ENCODE measurements around the gene GGA1. TPM values are rescaled to one million over a fixed set of nuclear protein-coding genes. Genes with fewer than 3 reads are reported as not detected.
A peak's percentile ranks its signal among the peaks of the same experiment; 100 is the strongest.

The GGA1 gene
- total and polyA plus RNA-seq, 10 donors: 43.4 to 134 (median 83.4) TPM

DNA sequence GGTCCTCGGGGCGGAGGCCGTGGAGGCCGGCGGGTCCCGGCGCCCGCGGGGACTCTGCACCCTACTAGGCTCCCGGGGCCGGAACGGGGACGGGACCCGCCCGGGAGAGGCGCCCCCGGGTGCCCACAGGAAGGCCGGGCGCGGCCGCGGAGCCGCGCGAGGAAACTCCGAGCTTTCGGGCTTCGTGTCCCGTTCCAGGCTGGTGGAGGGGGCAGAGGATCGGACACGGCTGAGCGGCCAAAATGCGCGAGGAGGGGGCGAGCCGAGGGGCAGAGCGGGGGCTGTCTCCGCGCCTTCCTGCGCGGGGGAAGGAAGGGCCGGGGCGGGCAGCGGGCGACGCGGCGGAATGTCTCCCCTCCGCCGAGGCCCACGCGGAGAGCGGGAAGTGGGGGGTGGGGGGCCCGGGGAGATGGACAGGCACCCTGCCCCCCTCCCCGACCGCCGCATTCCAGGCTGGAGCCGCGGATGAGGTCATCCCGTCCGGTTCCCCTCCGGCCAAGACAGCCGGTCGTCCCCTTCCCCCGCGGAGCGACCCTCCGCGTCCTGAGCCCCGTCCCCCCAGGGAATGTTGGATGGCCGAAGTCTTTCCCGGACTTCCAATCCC, 47.9 kb upstream of the GGA1 start:
- WGBS, 5 donors: 1 to 4% (median 1%) methylated on average over 19 to 72 of the region's 72 CpGs
- H3K36me3 ChIP-seq: no peaks in the 10 kb centered on the region
- no peak for DNase-seq
- H3K4me3 ChIP-seq: peak overlapping the region; percentile 34 to 68 (median 44)
- TF ChIP-seq POLR2A (IDR thresholded peaks at IDR 0.05) (no peak), POLR2AphosphoS5 (IDR thresholded peaks at IDR 0.05) (peak in 1 of 3 donors; percentile 63)
- TF ChIP-seq, protein P1, sequence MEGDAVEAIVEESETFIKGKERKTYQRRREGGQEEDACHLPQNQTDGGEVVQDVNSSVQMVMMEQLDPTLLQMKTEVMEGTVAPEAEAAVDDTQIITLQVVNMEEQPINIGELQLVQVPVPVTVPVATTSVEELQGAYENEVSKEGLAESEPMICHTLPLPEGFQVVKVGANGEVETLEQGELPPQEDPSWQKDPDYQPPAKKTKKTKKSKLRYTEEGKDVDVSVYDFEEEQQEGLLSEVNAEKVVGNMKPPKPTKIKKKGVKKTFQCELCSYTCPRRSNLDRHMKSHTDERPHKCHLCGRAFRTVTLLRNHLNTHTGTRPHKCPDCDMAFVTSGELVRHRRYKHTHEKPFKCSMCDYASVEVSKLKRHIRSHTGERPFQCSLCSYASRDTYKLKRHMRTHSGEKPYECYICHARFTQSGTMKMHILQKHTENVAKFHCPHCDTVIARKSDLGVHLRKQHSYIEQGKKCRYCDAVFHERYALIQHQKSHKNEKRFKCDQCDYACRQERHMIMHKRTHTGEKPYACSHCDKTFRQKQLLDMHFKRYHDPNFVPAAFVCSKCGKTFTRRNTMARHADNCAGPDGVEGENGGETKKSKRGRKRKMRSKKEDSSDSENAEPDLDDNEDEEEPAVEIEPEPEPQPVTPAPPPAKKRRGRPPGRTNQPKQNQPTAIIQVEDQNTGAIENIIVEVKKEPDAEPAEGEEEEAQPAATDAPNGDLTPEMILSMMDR (IDR thresholded peaks at IDR 0.05 in 8 of 11, conservative IDR thresholded peaks at IDR 0.05 in 3 of 11): no peak
- H3K27me3 ChIP-seq (replicated peaks in 1 of 7): peaks cover 0 to 90% (median 22%) of the 10 kb centered on the region in 7 donors
- peaks cover 13 to 69% (median 45%) of the 10 kb centered on the region in 6 donors for H3K4me1 ChIP-seq
- intact Hi-C loops (cut with DNase I; ENCODE audit: low total_unique reads): no loop called here
- H3K27ac ChIP-seq: peak overlapping the region; percentile 66 to 91 (median 86)
- H3K9me3 ChIP-seq: no peaks in the 10 kb centered on the region

DNA sequence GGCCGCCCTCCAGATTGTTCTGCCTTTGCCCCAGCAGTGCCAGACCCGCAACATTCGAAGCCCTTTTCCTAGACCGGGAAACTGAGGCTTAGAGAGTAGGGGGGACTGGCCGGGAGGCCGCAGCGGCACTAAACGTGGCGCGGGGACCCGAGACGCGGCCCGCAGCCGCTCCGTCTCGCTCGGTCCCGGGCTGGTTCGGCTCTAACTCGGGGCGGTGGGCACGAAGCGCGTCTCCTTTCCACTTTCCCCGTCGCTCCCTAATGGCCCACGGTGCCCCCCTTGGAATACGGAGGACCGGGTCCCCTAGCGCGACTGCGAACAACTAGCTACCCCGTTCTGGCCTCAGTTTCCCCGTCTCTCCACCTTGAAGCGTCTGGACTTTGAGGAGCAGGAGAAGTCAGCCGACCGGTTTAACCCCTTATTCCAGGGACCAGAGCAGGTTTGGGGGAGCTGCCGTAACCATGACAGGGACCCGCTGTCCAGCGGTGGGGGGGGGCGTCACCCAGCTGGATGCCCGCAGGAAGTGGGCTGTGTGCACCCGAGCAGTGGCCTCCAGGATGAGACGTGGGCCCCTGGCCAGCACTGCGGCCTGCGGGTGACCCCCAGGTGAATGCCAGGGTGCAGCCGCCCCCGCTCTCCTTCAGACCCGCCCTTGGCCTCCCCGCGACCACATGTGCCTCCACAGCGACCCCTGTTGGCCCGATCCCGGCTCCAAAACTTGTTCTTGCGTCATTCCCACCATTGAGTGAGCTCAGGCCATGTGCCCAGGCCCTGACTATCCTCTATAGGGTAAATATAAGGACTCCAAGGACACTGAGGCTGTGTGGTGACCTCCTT, 47.2 kb upstream of the GGA1 start:
- Histone ChIP-seq H3K9me3 (no peaks in the 10 kb centered on the region), H3K4me1 (peaks cover 20 to 76% (median 52%) of the 10 kb centered on the region in 6 donors), H3K36me3 (peaks cover 0 to 6% (median 0%) of the 10 kb centered on the region in 6 donors), H3K27me3 (replicated peaks in 1 of 7) (peaks cover 0 to 92% (median 22%) of the 10 kb centered on the region in 7 donors), H3K4me3 (peak overlapping the region; percentile 34 to 68 (median 44)), H3K27ac (peak overlapping the region; percentile 66 to 91 (median 86))
- 2 to 7% (median 3%) methylated on average over 26 to 56 of the region's 56 CpGs for WGBS, 5 donors
- no peak for TF ChIP-seq POLR2A (IDR thresholded peaks at IDR 0.05)
- TF ChIP-seq POLR2AphosphoS5 (IDR thresholded peaks at IDR 0.05): peak; percentile 55 to 76 (median 64)
- TF ChIP-seq, protein P1 (IDR thresholded peaks at IDR 0.05 in 8 of 11, conservative IDR thresholded peaks at IDR 0.05 in 3 of 11): peak in 9 of 11 experiments; percentile 47 to 87 (median 75)
- DNase-seq: peak; percentile 89
- intact Hi-C loops (cut with DNase I; ENCODE audit: low total_unique reads): no loop called here

DNA sequence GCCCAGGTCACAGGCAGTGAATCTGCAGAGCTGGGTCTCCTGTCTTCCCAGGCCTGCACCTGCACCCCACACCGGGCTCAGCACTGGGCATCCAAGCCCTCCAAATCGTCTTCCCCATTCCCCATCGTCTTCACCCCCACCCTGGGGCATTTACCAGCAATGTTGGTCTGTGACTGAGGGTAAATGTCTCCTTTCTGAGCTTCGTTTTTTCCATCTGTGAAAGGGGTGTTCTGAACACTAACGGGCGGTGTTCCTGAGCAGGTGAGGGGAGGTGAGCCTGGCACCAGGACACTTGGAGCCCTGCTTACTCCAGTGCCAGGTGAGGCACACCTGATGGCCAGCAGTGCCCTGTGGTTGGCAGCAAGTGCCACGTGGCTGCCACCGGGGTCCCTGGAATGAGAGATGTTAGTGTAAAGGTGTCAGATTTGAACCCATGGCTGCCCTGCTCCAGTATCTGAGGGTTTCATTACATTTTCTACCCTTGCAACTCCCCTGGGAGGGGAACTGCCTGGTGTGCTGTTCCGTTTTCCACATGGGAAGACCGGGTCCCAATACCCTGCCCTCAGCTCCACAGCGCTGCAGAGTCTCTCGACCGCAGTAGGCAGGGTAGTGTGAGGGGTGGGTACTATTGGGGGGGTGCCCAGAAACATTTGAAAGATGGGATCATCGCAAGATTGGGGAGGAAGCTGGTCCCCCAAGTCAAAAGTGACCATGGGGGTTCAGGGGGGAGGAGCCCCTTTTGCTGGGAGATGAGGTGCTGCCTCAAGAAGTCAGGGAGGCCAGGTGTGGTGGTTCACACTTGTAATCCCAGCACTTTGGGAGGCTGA, 46.4 kb upstream of the GGA1 start:
- TF ChIP-seq POLR2AphosphoS5 (IDR thresholded peaks at IDR 0.05): no peak
- TF ChIP-seq, protein P1 (IDR thresholded peaks at IDR 0.05 in 8 of 11, conservative IDR thresholded peaks at IDR 0.05 in 3 of 11): peak in 4 of 11 experiments; percentile 0 to 39 (median 12)
- Histone ChIP-seq H3K9me3 (no peaks in the 10 kb centered on the region), H3K27me3 (replicated peaks in 1 of 7) (peaks cover 0 to 84% (median 22%) of the 10 kb centered on the region in 7 donors), H3K27ac (peak overlapping the region in 7 of 8 donors; percentile 81 to 91 (median 87)), H3K4me1 (peaks cover 28 to 81% (median 57%) of the 10 kb centered on the region in 6 donors), H3K4me3 (peak overlapping the region in 7 of 8 donors; percentile 34 to 68 (median 47)), H3K36me3 (peaks cover 0 to 9% (median 0%) of the 10 kb centered on the region in 6 donors)
- WGBS, 5 donors: 66 to 77% (median 74%) methylated on average over 14 of the region's 14 CpGs
- intact Hi-C loops (cut with DNase I; ENCODE audit: low total_unique reads): no loop called here
- no peak for DNase-seq

All from spleen (tissue), 11 donors.